H1 (cell line): Measurements from ENCODE around the gene GET3. TPM values are rescaled to one million over a fixed set of nuclear protein-coding genes. Genes with fewer than 3 reads are reported as not detected.

Experiments used
- CTCF ChIA-PET: fragments of 300-600 bp; sonication (Branson Sonifier 250); formaldehyde crosslinking; loops from one replicate; lab custom pipeline; 2021; ENCODE audit not compliant: partially characterized antibody; lab: Charles Lee
- POLR2A ChIA-PET: fragments of 300-600 bp; sonication (Branson Sonifier 250); formaldehyde crosslinking; loops from one replicate; lab custom pipeline; 2021; ENCODE audit warnings: inconsistent platforms; ENCODE audit not compliant: partially characterized antibody; lab: Charles Lee
- DNase-seq, 2 experiments: peaks; one replicate each; pipeline versions ENCODE4 v3.0.0 to v3.0.0-alpha.2; 2010 to 2022; ENCODE audit warnings: low spot score in 2 of 2, low read depth in 1 of 2, mixed read lengths in 1 of 2
- FAIRE-seq: peaks from 2 replicates; lab custom pipeline; 2011; peaks lifted over from hg19 to GRCh38; lab: Jason Lieb, UNC
- H2AFZ ChIP-seq: 2 replicates; pipeline ENCODE4 v1.8.1; 2012; ENCODE audit warnings: low read length, inconsistent platforms
- H2AK5ac ChIP-seq: 2 replicates; pipeline ENCODE4 v1.6.1; 2013; ENCODE audit warnings: low read depth, low read length
- H2BK120ac ChIP-seq: replicated peaks from 2 replicates; pipeline ENCODE3; 2013; ENCODE audit warnings: low read depth, low read length, inconsistent platforms
- H2BK12ac ChIP-seq: 2 replicates; pipeline ENCODE4 v1.6.1; 2013; ENCODE audit warnings: low read depth, low read length
- H2BK15ac ChIP-seq: 2 replicates; pipeline ENCODE4 v1.6.1; 2013; ENCODE audit warnings: low read length
- H2BK20ac ChIP-seq: 2 replicates; pipeline ENCODE4 v1.6.1; 2013; ENCODE audit warnings: low read length
- H2BK5ac ChIP-seq: 2 replicates; pipeline ENCODE4 v1.6.1; 2013; ENCODE audit warnings: low read depth, low read length
- H3K14ac ChIP-seq: 2 replicates; pipeline ENCODE4 v1.6.1; 2013; ENCODE audit warnings: inconsistent platforms; ENCODE audit not compliant: insufficient read length
- H3K18ac ChIP-seq: 2 replicates; pipeline ENCODE4 v1.6.1; 2013; ENCODE audit warnings: low read length; ENCODE audit errors: extremely low read depth
- H3K23ac ChIP-seq: 2 replicates; pipeline ENCODE4 v1.6.1; 2013; ENCODE audit warnings: inconsistent platforms; ENCODE audit not compliant: insufficient read length
- H3K23me2 ChIP-seq: 2 replicates; pipeline ENCODE4 v1.6.1; 2013; ENCODE audit warnings: low read depth, low read length
- H3K27ac ChIP-seq: 2 replicates; pipeline ENCODE4 v1.6.1; 2011; ENCODE audit warnings: low read depth, low read length, inconsistent platforms
- H3K27me3 ChIP-seq, 4 experiments: replicated peaks in 1 of 4; 1 replicate in 1 of 4; 2 replicates in 3 of 4; pipeline versions ENCODE4 v1.6.1 to v1.8.1; 2011 to 2013; ENCODE audit warnings: low read length in 3 of 4, mild to moderate bottlenecking in 3 of 4, inconsistent platforms in 2 of 4, mixed read lengths in 2 of 4, moderate library complexity in 1 of 4; ENCODE audit not compliant: control insufficient read depth in 3 of 4, insufficient read depth in 3 of 4; ENCODE audit errors: extremely low read depth in 1 of 4
- H3K36me3 ChIP-seq, 4 experiments: 2 replicates each; pipeline versions ENCODE4 v1.6.1 to v1.8.1; 2011 to 2013; ENCODE audit warnings: mild to moderate bottlenecking in 4 of 4, low read length in 3 of 4, moderate library complexity in 2 of 4, control low read depth in 1 of 4, inconsistent platforms in 1 of 4; ENCODE audit not compliant: insufficient read depth in 4 of 4, control insufficient read depth in 2 of 4
- H3K4ac ChIP-seq: replicated peaks from 2 replicates; pipeline ENCODE3; 2013; ENCODE audit warnings: low read length, low read depth, mixed read lengths, inconsistent platforms; ENCODE audit not compliant: insufficient read length
- H3K4me1 ChIP-seq, 4 experiments: replicated peaks in 1 of 4; 1 replicate in 1 of 4; 2 replicates in 3 of 4; pipeline versions ENCODE4 v1.6.1 to v1.8.1; 2011 to 2013; ENCODE audit warnings: low read length in 3 of 4, inconsistent platforms in 2 of 4, mixed read lengths in 1 of 4; ENCODE audit not compliant: insufficient read depth in 4 of 4, control insufficient read depth in 3 of 4
- H3K4me2 ChIP-seq, 2 experiments: 2 replicates each; pipeline versions ENCODE4 v1.6.1 to v1.8.1; 2011 to 2013; ENCODE audit warnings: low read depth in 2 of 2, low read length in 2 of 2, control low read depth in 1 of 2, inconsistent platforms in 1 of 2, mild to moderate bottlenecking in 1 of 2; ENCODE audit not compliant: insufficient read depth in 1 of 2
- H3K4me3 ChIP-seq, 4 experiments: fragments of 200-600, 300-600 bp in 1 of 4; sonication (generic), shearing (Covaris generic), sonication (Bioruptor Twin) in 1 of 4; 2 replicates each; pipeline versions ENCODE4 v1.5.1 to v1.8.1; 2011 to 2016; ENCODE audit warnings: low read length in 4 of 4, low read depth in 3 of 4, control low read depth in 2 of 4, inconsistent platforms in 2 of 4, mild to moderate bottlenecking in 2 of 4, mixed read lengths in 1 of 4, moderate library complexity in 1 of 4; ENCODE audit not compliant: insufficient read depth in 2 of 4; ENCODE audit errors: extremely low read depth in 1 of 4
- H3K56ac ChIP-seq: replicated peaks from 2 replicates; pipeline ENCODE3; 2013; ENCODE audit warnings: low read depth, mild to moderate bottlenecking, mixed read lengths, low read length, inconsistent platforms; ENCODE audit not compliant: insufficient read length
- H3K79me1 ChIP-seq: 2 replicates; pipeline ENCODE4 v1.6.1; 2013; ENCODE audit warnings: low read depth, low read length, control low read depth
- H3K79me2 ChIP-seq, 2 experiments: 2 replicates each; pipeline versions ENCODE4 v1.6.1 to v1.8.1; 2012 to 2013; ENCODE audit warnings: low read length in 2 of 2, mild to moderate bottlenecking in 2 of 2, inconsistent platforms in 1 of 2; ENCODE audit not compliant: insufficient read depth in 2 of 2, control insufficient read depth in 1 of 2
- H3K9ac ChIP-seq, 4 experiments: replicated peaks in 1 of 4; 1 replicate in 1 of 4; 2 replicates in 3 of 4; pipeline versions ENCODE4 v1.6.1 to v1.8.1; 2011 to 2013; ENCODE audit warnings: low read depth in 3 of 4, low read length in 3 of 4, control low read depth in 2 of 4, mild to moderate bottlenecking in 2 of 4, moderate library complexity in 2 of 4, inconsistent platforms in 1 of 4; ENCODE audit errors: extremely low read depth in 1 of 4
- H3K9me3 ChIP-seq, 2 experiments: 2 replicates each; pipeline versions ENCODE4 v1.6.1 to v1.8.1; 2012 to 2013; ENCODE audit warnings: mild to moderate bottlenecking in 2 of 2, moderate library complexity in 2 of 2, control low read depth in 1 of 2, inconsistent platforms in 1 of 2, low read depth in 1 of 2, low read length in 1 of 2, mixed read lengths in 1 of 2; ENCODE audit not compliant: insufficient read depth in 2 of 2
- H4K20me1 ChIP-seq, 2 experiments: replicated peaks in 1 of 2; 2 replicates each; pipeline versions ENCODE3 to v1.8.1; 2011 to 2013; ENCODE audit warnings: inconsistent platforms in 2 of 2, low read length in 2 of 2, mild to moderate bottlenecking in 1 of 2; ENCODE audit not compliant: insufficient read depth in 2 of 2, control insufficient read depth in 1 of 2
- H4K5ac ChIP-seq: 2 replicates; pipeline ENCODE4 v1.6.1; 2013; ENCODE audit warnings: low read length, low read depth, mixed read lengths, inconsistent platforms; ENCODE audit not compliant: insufficient read length
- H4K8ac ChIP-seq: 2 replicates; pipeline ENCODE4 v1.8.0; 2013; ENCODE audit warnings: mild to moderate bottlenecking, moderate library complexity, low read length, inconsistent platforms; ENCODE audit not compliant: insufficient read depth; ENCODE audit errors: extremely low read depth
- H4K91ac ChIP-seq: replicated peaks from 2 replicates; pipeline ENCODE3; 2013; ENCODE audit warnings: low read length, mixed read lengths, inconsistent platforms; ENCODE audit not compliant: insufficient read length
- BACH1 ChIP-seq: IDR thresholded peaks from 2 replicates; pipeline ENCODE4 v1.6.1; 2012; ENCODE audit warnings: low read length, improper control_type of control experiment
- CBX5 ChIP-seq: fragments of 300-800, 300-1000 bp; sonication (generic); IDR thresholded peaks from 2 replicates; pipeline ENCODE4 v1.7.1; 2016; ENCODE audit warnings: antibody characterized with exemption, low read length, low read depth
- CTCF ChIP-seq, 3 experiments: IDR thresholded peaks; 1 replicate in 2 of 3; 2 replicates in 1 of 3; pipeline versions ENCODE4 v1.5.1 to v1.6.1; 2011; ENCODE audit warnings: low read length in 3 of 3, mild to moderate bottlenecking in 3 of 3, inconsistent platforms in 2 of 3, low read depth in 1 of 3, moderate library complexity in 1 of 3; ENCODE audit not compliant: insufficient read depth in 1 of 3; ENCODE audit errors: control extremely low read depth in 1 of 3
- HDAC2 ChIP-seq, 2 experiments: fragments of 300-600 bp in 1 of 2; sonication (generic) in 1 of 2; IDR thresholded peaks; 2 replicates each; pipeline ENCODE4 v1.6.1; 2011 to 2012; ENCODE audit warnings: low read depth in 2 of 2, low read length in 2 of 2, mild to moderate bottlenecking in 2 of 2, moderate library complexity in 2 of 2, borderline replicate concordance in 1 of 2, inconsistent platforms in 1 of 2
- KDM5A ChIP-seq: fragments of 200-600 bp; IDR thresholded peaks from 2 replicates; pipeline ENCODE4 v1.7.1; 2012; ENCODE audit warnings: mild to moderate bottlenecking, low read length, inconsistent platforms, mixed read lengths
- POLR2A ChIP-seq, 2 experiments: IDR thresholded peaks; 1 replicate in 1 of 2; 2 replicates in 1 of 2; pipeline ENCODE4 v1.6.1; 2011; ENCODE audit warnings: low read depth in 2 of 2, low read length in 2 of 2, mild to moderate bottlenecking in 2 of 2; ENCODE audit errors: control extremely low read depth in 1 of 2
- RXRA ChIP-seq: IDR thresholded peaks from 2 replicates; pipeline ENCODE4 v1.6.1; 2011; ENCODE audit warnings: low read depth, mild to moderate bottlenecking, low read length, moderate library complexity; ENCODE audit not compliant: insufficient read depth
- SAP30 ChIP-seq: fragments of 300-600 bp; sonication (generic); IDR thresholded peaks from 2 replicates; pipeline ENCODE4 v1.7.1; 2012; ENCODE audit warnings: low read length, moderate library complexity, mild to moderate bottlenecking, inconsistent platforms; ENCODE audit not compliant: insufficient read depth, insufficient replicate concordance
- SIX5 ChIP-seq: IDR thresholded peaks from 2 replicates; pipeline ENCODE4 v1.6.1; 2011; ENCODE audit warnings: mild to moderate bottlenecking, low read depth, low read length
- SP4 ChIP-seq: IDR thresholded peaks from 2 replicates; pipeline ENCODE4 v1.6.1; 2012; ENCODE audit warnings: low read length, inconsistent platforms
- WGBS, 2 experiments: shearing (Covaris generic) in 1 of 2; methylation state at CpG; one replicate each; pipeline versions ENCODE4 v1.1.6 to v1.1.7; 2013 to 2015; ENCODE audit warnings: low lambda C conversion rate in 2 of 2, mixed read lengths in 2 of 2, inconsistent platforms in 1 of 2, low coverage in 1 of 2, missing lambda C conversion rate in 1 of 2; ENCODE audit not compliant: insufficient replicate concordance in 2 of 2, insufficient coverage in 1 of 2, insufficient read length in 1 of 2; ENCODE audit errors: extremely low coverage in 1 of 2, missing lambda C conversion rate in 1 of 2; 5-methylcytosine and 5-hydroxymethylcytosine counted together
- polyA plus RNA-seq, 7 experiments: library from polyadenylated mRNA; depleted of rRNA in 3 of 7; stranded (reverse) in 5 of 7; unstranded in 2 of 7; fragments of >200 nt in 5 of 7; fragments of 200-250 nt in 2 of 7; gene quantifications; 1 replicate in 5 of 7; 2 replicates in 1 of 7; 4 replicates in 1 of 7; pipeline versions ENCODE4 v1.2.1 to v1.2.3, GENCODE V29; 2011 to 2013; ENCODE audit warnings: missing spikeins in 2 of 7, mixed read lengths in 2 of 7
- total RNA-seq: library from RNA; stranded (reverse); fragmentation: NEBNext Ultra II Directional; extraction: Animal tissue kit (Norgen Biotek cat#: 25700); gene quantifications from 2 replicates; pipeline ENCODE4 v1.2.1, GENCODE V29; 2021

The GET3 gene
- total and polyA plus RNA-seq, 2 of the 8 experiments (the other 6 are each of a cell fraction or from before 2014, with no cell fraction given), result 105 to 297 TPM

- CTCF ChIA-PET, result interaction anchor here (0.6 to 17.5 kb wide), 6 partner anchors 6 to 80 kb away, joined by 3 to 288 read pairs (median 10); partner anchors contain the start of genes HOOK2, JUNB, PRDX2 and RNASEH2A
- 96% methylated on average over 15 of the region's 15 CpGs; no CpG with 5 or more reads in 1 of the 2 experiments for WGBS, 2 experiments
- no peak for FAIRE-seq
- peaks cover 4 to 48% (median 27%) of the 10 kb centered on the region in 4 experiments for H3K36me3 ChIP-seq
- H2BK120ac ChIP-seq, result no peak overlapping the region
- no peak overlapping the region for H2BK15ac ChIP-seq
- no peak for TF ChIP-seq POLR2A (IDR thresholded peaks at IDR 0.05; ENCODE audit: control extremely low read depth in 1 of 2, low read depth in 2 of 2, low read length in 2 of 2)
- no peak for TF ChIP-seq BACH1
- no peak for TF ChIP-seq SP4
- no peak for TF ChIP-seq SAP30
- no peak for TF ChIP-seq SIX5
- no peak for TF ChIP-seq RXRA
- TF ChIP-seq HDAC2 (IDR thresholded peaks at IDR 0.05; ENCODE audit: borderline replicate concordance in 1 of 2, low read depth in 2 of 2, low read length in 2 of 2), result no peak
- no peak for TF ChIP-seq CTCF (IDR thresholded peaks at IDR 0.05; ENCODE audit: control extremely low read depth in 1 of 3, insufficient read depth in 1 of 3, low read depth in 1 of 3, low read length in 3 of 3)
- no peak for TF ChIP-seq CBX5
- no peak for TF ChIP-seq KDM5A
- TF ChIP-seq, all 59 proteins: peak for 0
- Histone ChIP-seq H2BK12ac (no peak overlapping the region), H2AFZ (no peak overlapping the region), H2BK20ac (no peak overlapping the region), H3K27ac (no peak overlapping the region), H3K4me2 (no peak overlapping the region), H3K56ac (no peak overlapping the region), H3K9ac (no peak overlapping the region), H3K23me2 (no peaks in the 10 kb centered on the region), H3K14ac (no peak overlapping the region), H3K9me3 (no peaks in the 10 kb centered on the region), H3K79me1 (no peaks in the 10 kb centered on the region), H4K8ac (no peak overlapping the region), H3K4me3 (no peak overlapping the region), H3K4ac (no peak overlapping the region), H2BK5ac (no peak overlapping the region), H2AK5ac (no peak overlapping the region), H3K79me2 (no peaks in the 10 kb centered on the region), H4K20me1 (peaks cover 1 to 4% of the 10 kb centered on the region in 2 experiments), H3K23ac (no peak overlapping the region), H3K4me1 (peaks cover 0 to 8% (median 4%) of the 10 kb centered on the region in 4 experiments; a peak in 6 of 7 replicates), H4K5ac (no peak overlapping the region), H4K91ac (no peak overlapping the region), H3K18ac (no peak overlapping the region), H3K27me3 (no peaks in the 10 kb centered on the region)
- no peak for DNase-seq
- POLR2A ChIA-PET, result interaction anchor here (0.9 to 9.2 kb wide), 7 partner anchors 10 to 97 kb away, joined by 3 to 70 read pairs (median 6); partner anchors contain the start of genes BEST2, GET3, PRDX2 and THSD8
These were observed 30.4 kb downstream of the GET3 start for GRCh38 chr19:12767666-12768065.
